Bronchial epithelial cell (primary cell): ENCODE results near the gene KCNK13. TPM values are rescaled to one million over a fixed set of nuclear protein-coding genes. Genes with fewer than 3 reads are reported as not detected.
"Not testable (repeated sequence)": the region's sequence is repeated elsewhere in the genome, so short reads cannot be mapped to it uniquely, and the experiment has no call there.

ENCODE experiments used
- DNase-seq: peaks from one replicate; pipeline ENCODE4 v3.0.0-alpha.2; 2010; ENCODE audit warnings: low read depth
- FAIRE-seq: peaks from 2 replicates; lab custom pipeline; 2011; peaks lifted over from hg19 to GRCh38; lab: Jason Lieb, UNC
- H3K27me3 ChIP-seq: 2 replicates; pipeline ENCODE4 v1.5.1; 2011; ENCODE audit warnings: low read length; ENCODE audit not compliant: control insufficient read depth, insufficient read depth
- H3K36me3 ChIP-seq: 2 replicates; pipeline ENCODE4 v1.5.1; 2011; ENCODE audit warnings: low read length; ENCODE audit not compliant: control insufficient read depth, insufficient read depth
- H3K4me3 ChIP-seq: 2 replicates; pipeline ENCODE4 v1.5.1; 2011; ENCODE audit warnings: mild to moderate bottlenecking, low read depth, low read length, control low read depth
- total RNA-seq: library from RNA; depleted of rRNA; stranded (reverse); fragments of >200 nt; gene quantifications from 2 replicates; pipeline ENCODE4 v1.2.1, GENCODE V29; 2014
- TF ChIP-seq, protein P1 (sequence below): IDR thresholded peaks from 2 replicates; pipeline ENCODE4 v1.5.1; 2011; ENCODE audit warnings: mild to moderate bottlenecking, moderate library complexity, low read length, control low read depth, inconsistent platforms; ENCODE audit not compliant: insufficient read depth, severe bottlenecking

Gene KCNK13
- total RNA-seq, 1 donor from 2014 or later: not detected

DNA sequence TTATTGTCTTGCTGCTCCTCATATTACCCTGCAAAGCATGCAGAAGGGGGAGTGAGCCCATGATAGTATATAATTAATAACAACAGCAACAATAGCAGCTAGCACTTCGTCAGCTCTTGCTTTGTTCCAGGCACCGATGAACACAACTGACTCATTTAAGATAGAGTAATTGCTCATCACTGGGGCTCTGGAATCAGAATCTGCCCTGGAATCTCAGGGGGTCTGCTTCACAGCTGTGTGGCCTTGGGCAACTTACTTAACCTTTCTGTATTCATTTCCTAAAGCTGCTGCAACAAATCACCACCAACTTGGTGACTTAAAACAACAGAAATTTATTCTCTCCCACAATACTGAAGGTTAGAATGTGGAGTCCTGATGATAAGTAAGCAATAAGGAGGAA, 139.6 kb downstream of the KCNK13 start:
- H3K36me3 ChIP-seq: no peaks in the 10 kb centered on the region
- TF ChIP-seq, protein P1, sequence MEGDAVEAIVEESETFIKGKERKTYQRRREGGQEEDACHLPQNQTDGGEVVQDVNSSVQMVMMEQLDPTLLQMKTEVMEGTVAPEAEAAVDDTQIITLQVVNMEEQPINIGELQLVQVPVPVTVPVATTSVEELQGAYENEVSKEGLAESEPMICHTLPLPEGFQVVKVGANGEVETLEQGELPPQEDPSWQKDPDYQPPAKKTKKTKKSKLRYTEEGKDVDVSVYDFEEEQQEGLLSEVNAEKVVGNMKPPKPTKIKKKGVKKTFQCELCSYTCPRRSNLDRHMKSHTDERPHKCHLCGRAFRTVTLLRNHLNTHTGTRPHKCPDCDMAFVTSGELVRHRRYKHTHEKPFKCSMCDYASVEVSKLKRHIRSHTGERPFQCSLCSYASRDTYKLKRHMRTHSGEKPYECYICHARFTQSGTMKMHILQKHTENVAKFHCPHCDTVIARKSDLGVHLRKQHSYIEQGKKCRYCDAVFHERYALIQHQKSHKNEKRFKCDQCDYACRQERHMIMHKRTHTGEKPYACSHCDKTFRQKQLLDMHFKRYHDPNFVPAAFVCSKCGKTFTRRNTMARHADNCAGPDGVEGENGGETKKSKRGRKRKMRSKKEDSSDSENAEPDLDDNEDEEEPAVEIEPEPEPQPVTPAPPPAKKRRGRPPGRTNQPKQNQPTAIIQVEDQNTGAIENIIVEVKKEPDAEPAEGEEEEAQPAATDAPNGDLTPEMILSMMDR: no peak
- peaks cover 2% of the 10 kb centered on the region for H3K27me3 ChIP-seq
- DNase-seq (no peak), FAIRE-seq (no peak)
- no peak overlapping the region for H3K4me3 ChIP-seq

DNA sequence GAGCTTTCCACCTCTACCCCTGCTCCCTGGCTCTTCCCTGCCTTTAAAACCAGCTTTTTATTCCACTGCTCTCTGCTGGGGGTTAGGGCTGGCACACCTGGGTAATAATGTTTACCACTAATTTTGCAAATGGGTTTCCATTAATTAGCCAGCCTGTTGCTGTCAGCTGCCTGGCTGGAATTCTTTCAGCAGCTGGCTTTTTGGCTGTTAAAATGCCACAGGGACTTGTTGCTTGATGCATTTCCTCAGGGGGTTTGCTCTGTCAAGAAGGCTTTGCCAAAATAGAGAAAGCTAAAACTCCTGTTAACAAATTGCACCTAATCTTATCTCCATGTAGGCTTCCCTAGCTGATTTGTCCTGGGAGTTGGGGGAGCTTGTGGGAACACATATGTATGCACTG, 142.7 kb downstream of the KCNK13 start:
- Histone ChIP-seq H3K4me3 (no peak overlapping the region), H3K36me3 (no peaks in the 10 kb centered on the region), H3K27me3 (no peaks in the 10 kb centered on the region)
- no peak for FAIRE-seq
- DNase-seq: no peak
- TF ChIP-seq, protein P1: no peak

DNA sequence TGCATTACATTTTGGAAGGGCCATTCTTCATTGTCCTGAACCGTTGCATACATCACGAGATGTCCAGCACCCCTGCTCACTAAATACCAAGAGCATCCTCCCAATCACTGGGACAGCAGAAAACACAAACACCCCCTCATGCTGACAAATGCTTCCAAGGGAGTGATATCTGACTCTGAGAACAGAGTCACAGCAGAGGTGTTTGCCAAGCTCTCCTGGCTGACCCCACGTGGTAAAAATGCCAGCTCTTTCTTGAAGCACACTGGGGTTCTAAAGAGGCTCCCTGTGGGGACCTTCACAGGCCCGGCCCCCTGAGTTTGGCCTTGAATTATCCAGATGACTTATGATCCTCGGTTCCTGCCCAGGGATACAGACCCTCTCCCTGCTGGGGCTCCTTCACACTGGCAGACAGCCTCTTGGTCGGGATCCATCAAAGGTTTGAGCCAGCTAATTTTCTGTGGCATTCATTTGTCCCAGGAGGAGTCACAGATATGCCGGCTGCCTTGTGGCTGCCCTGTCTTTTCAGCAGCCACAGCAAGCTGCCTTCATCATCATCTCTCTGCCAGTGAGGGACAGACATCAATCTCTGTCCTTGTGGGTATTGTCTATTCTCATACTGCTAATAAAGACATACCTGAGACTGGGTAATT, 151.4 kb downstream of the KCNK13 start:
- DNase-seq (no peak), FAIRE-seq (no peak)
- H3K4me3 ChIP-seq: no peak overlapping the region
- TF ChIP-seq, protein P1: no peak
- H3K36me3 ChIP-seq: no peaks in the 10 kb centered on the region
- no peaks in the 10 kb centered on the region for H3K27me3 ChIP-seq

DNA sequence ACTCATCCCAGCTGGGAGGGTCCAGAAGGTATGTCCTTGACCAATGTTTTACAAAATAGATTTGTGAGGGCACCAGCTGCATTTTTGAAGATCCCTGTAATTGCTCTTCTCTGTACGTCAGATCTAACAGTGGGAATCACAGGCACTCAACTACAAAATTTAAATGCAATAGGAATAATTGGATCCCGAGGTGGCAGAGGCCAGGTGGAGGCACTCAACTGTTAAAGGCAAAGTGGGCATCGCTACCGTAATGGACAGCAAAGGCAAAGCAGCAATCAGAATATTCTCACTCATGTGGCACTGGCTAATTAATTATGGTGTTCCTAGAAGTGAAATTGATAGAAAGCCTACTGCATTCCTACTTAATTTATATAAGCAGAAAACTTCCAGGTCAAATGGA, 166.7 kb downstream of the KCNK13 start:
- Histone ChIP-seq H3K36me3 (no peaks in the 10 kb centered on the region), H3K27me3 (no peaks in the 10 kb centered on the region), H3K4me3 (no peak overlapping the region)
- FAIRE-seq (no peak), DNase-seq (no peak)
- TF ChIP-seq, protein P1: no peak

DNA sequence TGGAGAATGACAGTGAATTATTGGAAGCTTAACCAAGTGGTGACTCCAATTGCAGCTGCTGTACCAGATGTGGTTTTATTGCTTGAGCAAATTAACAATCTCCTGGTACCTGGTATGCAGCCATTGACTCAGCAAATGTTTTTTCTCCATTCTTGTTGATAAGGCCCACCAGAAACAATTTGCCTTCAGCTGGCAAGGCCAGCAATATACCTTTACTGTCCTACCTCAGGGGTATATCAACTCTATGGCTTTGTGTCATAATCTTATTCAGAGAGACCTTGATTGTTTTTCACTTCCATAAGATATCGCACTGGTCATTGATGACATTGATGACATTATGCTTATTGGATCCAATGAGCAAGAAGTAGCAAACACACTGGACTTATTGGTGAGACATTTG, 168.1 kb downstream of the KCNK13 start:
- H3K4me3 ChIP-seq, H3K36me3 ChIP-seq, DNase-seq, H3K27me3 ChIP-seq, FAIRE-seq: not testable (repeated sequence)

Other genes starting within 250 kb of the KCNK13 start
- gene EFCAB11, start 107.3 kb upstream of the KCNK13 start, total RNA-seq: 1.1 and 3.3 TPM in 2 replicates
- 13.2 and 17.2 TPM in 2 replicates for gene TDP1, start 106.1 kb upstream of the KCNK13 start, total RNA-seq
- gene PSMC1, start 194.6 kb downstream of the KCNK13 start, total RNA-seq: 102 and 145 TPM in 2 replicates